Measurements from ENCODE around the gene DOCK8.

DOCK8 gene

GRCh38 chr9:459491-460444, 245.1 kb downstream of the DOCK8 start:
- no peak for DNase-seq (ENCODE audit: low read depth in 2 of 2)

- DNase-seq (ENCODE audit: low read depth in 2 of 2): no peak
Measured at GRCh38 chr9:462121-462520, 247.5 kb downstream of the DOCK8 start.

GRCh38 chr9:462606-463005, 247.9 kb downstream of the DOCK8 start:
- no peak for DNase-seq (ENCODE audit: low read depth in 2 of 2)

GRCh38 chr9:463455-464171, 248.9 kb downstream of the DOCK8 start:
- no peak for DNase-seq (ENCODE audit: low read depth in 2 of 2)

GRCh38 chr9:466747-467146, 252.1 kb downstream of the DOCK8 start:
- DNase-seq (ENCODE audit: low read depth in 2 of 2): no peak

GRCh38 chr9:468766-469426, 254.2 kb downstream of the DOCK8 start:
- DNase-seq (ENCODE audit: low read depth in 2 of 2): no peak

- DNase-seq (ENCODE audit: low read depth in 2 of 2): peak; percentile 60
Measured at GRCh38 chr9:469672-470551, 255.2 kb downstream of the DOCK8 start.

- no peak for DNase-seq (ENCODE audit: low read depth in 2 of 2)
Measured at GRCh38 chr9:470552-471194, 256.0 kb downstream of the DOCK8 start.

GRCh38 chr9:471320-471719, 256.7 kb downstream of the DOCK8 start:
- DNase-seq (ENCODE audit: low read depth in 2 of 2): no peak

- no peak for DNase-seq (ENCODE audit: low read depth in 2 of 2)
Measured at GRCh38 chr9:472479-473075, 257.9 kb downstream of the DOCK8 start.

GRCh38 chr9:477193-477592, 262.5 kb downstream of the DOCK8 start:
- no peak for DNase-seq (ENCODE audit: low read depth in 2 of 2)

- no peak for DNase-seq (ENCODE audit: low read depth in 2 of 2)
Measured at GRCh38 chr9:479304-479970, 264.8 kb downstream of the DOCK8 start.

GRCh38 chr9:479971-480350, 265.3 kb downstream of the DOCK8 start:
- no peak for DNase-seq (ENCODE audit: low read depth in 2 of 2)

GRCh38 chr9:482739-483138, 268.1 kb downstream of the DOCK8 start:
- DNase-seq (ENCODE audit: low read depth in 2 of 2): no peak

- DNase-seq (ENCODE audit: low read depth in 2 of 2): no peak
Measured at GRCh38 chr9:486156-486555, 271.5 kb downstream of the DOCK8 start.

- no peak for DNase-seq (ENCODE audit: low read depth in 2 of 2)
Measured at GRCh38 chr9:487429-487828, 272.8 kb downstream of the DOCK8 start.

- DNase-seq (ENCODE audit: low read depth in 2 of 2): no peak
Measured at GRCh38 chr9:488448-488847, 273.8 kb downstream of the DOCK8 start.

GRCh38 chr9:489198-490197, 274.8 kb downstream of the DOCK8 start:
- no peak for DNase-seq (ENCODE audit: low read depth in 2 of 2)

GRCh38 chr9:494764-495163, 280.1 kb downstream of the DOCK8 start:
- no peak for DNase-seq (ENCODE audit: low read depth in 2 of 2)
